ENCODE measurements around the gene HIGD1C.

GRCh38 chr12:50961708-50962107 is 9.4 kb downstream of the HIGD1C start:
- TF ChIP-seq BHLHE40 (IDR thresholded peaks at IDR 0.05; ENCODE audit: borderline replicate concordance) (no peak), NFRKB (IDR thresholded peaks at IDR 0.05) (no peak), L3MBTL2 (conservative IDR thresholded peaks at IDR 0.05) (no peak), CTBP1 (IDR thresholded peaks at IDR 0.05; ENCODE audit: borderline replicate concordance) (no peak), LEF1 (IDR thresholded peaks at IDR 0.05; ENCODE audit: borderline replicate concordance) (no peak), SUZ12 (IDR thresholded peaks at IDR 0.05) (no peak), ARNT (IDR thresholded peaks at IDR 0.05) (no peak), SP1 (IDR thresholded peaks at IDR 0.05) (no peak), FOXK2 (IDR thresholded peaks at IDR 0.05) (no peak), HDGF (IDR thresholded peaks at IDR 0.05; ENCODE audit: borderline replicate concordance) (no peak), ZNF384 (IDR thresholded peaks at IDR 0.05) (no peak), TARDBP (IDR thresholded peaks at IDR 0.05) (no peak)
